NB4 (cell line): ENCODE data around the gene PCDHGA8.
"Not testable (repeated sequence)": the region's sequence is repeated elsewhere in the genome, so short reads cannot be mapped to it uniquely, and the experiment has no call there.

ENCODE experiments used
- DNase-seq: peaks from one replicate; pipeline ENCODE4 v3.0.0; 2010; ENCODE audit warnings: low read depth
- H3K4me3 ChIP-seq: one replicate; pipeline ENCODE4 v1.5.1; 2011; ENCODE audit warnings: mild to moderate bottlenecking, low read depth, low read length, moderate library complexity
- CTCF ChIP-seq: IDR thresholded peaks from one replicate; pipeline ENCODE4 v1.5.1; 2012; ENCODE audit warnings: low read depth, low read length
- MAX ChIP-seq: IDR thresholded peaks from 2 replicates; pipeline ENCODE4 v1.6.1; 2011; ENCODE audit warnings: low read depth, low read length
- MYC ChIP-seq: IDR thresholded peaks from 2 replicates; pipeline ENCODE4 v1.6.1; 2011; ENCODE audit warnings: low read depth, low read length
- POLR2A ChIP-seq: IDR thresholded peaks from 2 replicates; pipeline ENCODE4 v1.6.1; 2011; ENCODE audit warnings: mild to moderate bottlenecking; ENCODE audit not compliant: insufficient read length; ENCODE audit errors: extremely low read depth

The PCDHGA8 gene

GRCh38 chr5:141411575-141411974 is 19.1 kb downstream of the PCDHGA8 start:
- no peak overlapping the region for H3K4me3 ChIP-seq
- TF ChIP-seq CTCF: no peak
- TF ChIP-seq POLR2A: no peak
- no peak for TF ChIP-seq MAX
- TF ChIP-seq MYC: no peak
- no peak for DNase-seq

GRCh38 chr5:141412854-141413539 is 20.6 kb downstream of the PCDHGA8 start, which contains the start of gene PCDHGA10:
TSS of gene PCDHGA10 (plus strand) at chr5:141412987. CDS start at chr5:141413176, 189 bp downstream.
- DNase-seq: peak; percentile 82
- H3K4me3 ChIP-seq: peak within 1 kb of the TSS; percentile 64
- TF ChIP-seq CTCF (peak; percentile 85), MYC (no peak)

GRCh38 chr5:141413540-141414069 is 21.2 kb downstream of the PCDHGA8 start:
- peak overlapping the region; percentile 64 for H3K4me3 ChIP-seq
- TF ChIP-seq MYC (no peak), MAX (no peak), CTCF (no peak), POLR2A (no peak)
- no peak for DNase-seq

- H3K4me3 ChIP-seq, DNase-seq: not testable (repeated sequence)
Observed at GRCh38 chr5:141414548-141415274, 22.3 kb downstream of the PCDHGA8 start.

GRCh38 chr5:141415275-141415618 is 22.8 kb downstream of the PCDHGA8 start:
- H3K4me3 ChIP-seq, DNase-seq: not testable (repeated sequence)

GRCh38 chr5:141417494-141418172 is 25.2 kb downstream of the PCDHGA8 start, which contains the start of gene PCDHGB7:
TSS of gene PCDHGB7 (plus strand) at chr5:141417677. CDS start at chr5:141417860, 183 bp downstream.
- H3K4me3 ChIP-seq: peak within 1 kb of the TSS; percentile 11
- TF ChIP-seq CTCF: peak; percentile 82
- peak; percentile 81 for DNase-seq
